ENCODE results near the gene RTEL1. TPM values are rescaled to one million over a fixed set of nuclear protein-coding genes. Genes with fewer than 3 reads are reported as not detected.

Gene RTEL1
- total RNA-seq, 3 donors from 2014 or later (not counting 1 experiment from before 2014, with no cell fraction given): 36.3 to 52.0 (median 40.4) TPM

DNA sequence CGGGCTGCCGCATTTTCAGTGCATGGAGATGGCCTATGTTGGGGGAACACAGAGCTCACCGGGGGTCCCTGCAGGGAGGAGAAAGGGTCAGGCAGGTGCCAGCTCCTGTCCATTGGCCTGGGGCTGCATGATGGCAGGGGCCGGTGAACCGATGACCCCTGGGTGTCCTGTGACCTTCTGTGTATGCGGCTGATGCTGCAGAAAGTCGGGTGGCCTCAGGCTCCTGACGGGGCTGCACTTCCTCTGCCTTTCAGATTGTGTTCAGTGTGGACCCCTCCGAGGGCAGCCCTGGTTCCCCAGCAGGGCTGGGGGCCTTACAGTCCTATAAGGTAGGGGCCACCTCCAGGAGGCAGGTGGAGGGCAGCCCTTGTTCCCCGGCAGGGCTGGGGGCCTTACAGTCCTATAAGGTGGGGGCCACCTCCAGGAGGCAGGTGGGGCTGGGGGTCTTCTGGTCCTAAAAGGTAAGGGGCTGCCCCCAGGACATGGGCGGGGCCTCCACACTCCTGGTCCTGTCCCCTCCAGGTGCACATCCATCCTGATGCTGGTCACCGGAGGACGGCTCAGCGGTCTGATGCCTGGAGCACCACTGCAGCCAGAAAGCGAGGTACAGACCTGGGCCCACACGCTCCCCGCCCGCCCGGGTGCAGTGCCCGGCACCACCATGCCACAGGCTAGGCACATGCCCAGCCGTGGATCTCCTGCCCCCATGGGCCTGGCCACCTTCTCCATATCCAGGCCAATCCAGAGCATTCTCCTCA lies 27.3 kb downstream of the RTEL1 start:
- no peak for TF ChIP-seq CTCF (IDR thresholded peaks at IDR 0.05)
- Mint-ChIP-seq H3K4me1 (no peaks in the 10 kb centered on the region), H3K36me3 (no peaks in the 10 kb centered on the region), H3K4me3 (no peak overlapping the region), H3K27me3 (ENCODE audit: low read depth in 2 of 2) (no peaks in the 10 kb centered on the region), H3K9me3 (no peaks in the 10 kb centered on the region), H3K27ac (no peak overlapping the region)
- intact Hi-C loops (cut with micrococcal nuclease): no loop called here
- Histone ChIP-seq H3K27ac (ENCODE audit: low read length) (no peak overlapping the region), H3K4me1 (ENCODE audit: control insufficient read depth, insufficient read depth, low read length) (peaks cover 24% of the 10 kb centered on the region), H3K27me3 (ENCODE audit: control insufficient read depth, insufficient read depth, low read length) (no peaks in the 10 kb centered on the region), H3K4me3 (ENCODE audit: low read length) (no peak overlapping the region), H3K9me3 (ENCODE audit: control insufficient read depth, insufficient read depth, low read length) (no peaks in the 10 kb centered on the region), H3K36me3 (ENCODE audit: control insufficient read depth, insufficient read depth, low read length) (no peaks in the 10 kb centered on the region)
- WGBS (ENCODE audit: insufficient coverage): 92% methylated on average over 21 of the region's 21 CpGs
- ATAC-seq (no peak), DNase-seq (no peak)

GRCh38 chr20:63686094-63686491 lies 28.0 kb downstream of the RTEL1 start:
- H3K9me3 ChIP-seq (ENCODE audit: control insufficient read depth, insufficient read depth, low read length): no peaks in the 10 kb centered on the region
- H3K27ac ChIP-seq (ENCODE audit: low read length): no peak overlapping the region

DNA sequence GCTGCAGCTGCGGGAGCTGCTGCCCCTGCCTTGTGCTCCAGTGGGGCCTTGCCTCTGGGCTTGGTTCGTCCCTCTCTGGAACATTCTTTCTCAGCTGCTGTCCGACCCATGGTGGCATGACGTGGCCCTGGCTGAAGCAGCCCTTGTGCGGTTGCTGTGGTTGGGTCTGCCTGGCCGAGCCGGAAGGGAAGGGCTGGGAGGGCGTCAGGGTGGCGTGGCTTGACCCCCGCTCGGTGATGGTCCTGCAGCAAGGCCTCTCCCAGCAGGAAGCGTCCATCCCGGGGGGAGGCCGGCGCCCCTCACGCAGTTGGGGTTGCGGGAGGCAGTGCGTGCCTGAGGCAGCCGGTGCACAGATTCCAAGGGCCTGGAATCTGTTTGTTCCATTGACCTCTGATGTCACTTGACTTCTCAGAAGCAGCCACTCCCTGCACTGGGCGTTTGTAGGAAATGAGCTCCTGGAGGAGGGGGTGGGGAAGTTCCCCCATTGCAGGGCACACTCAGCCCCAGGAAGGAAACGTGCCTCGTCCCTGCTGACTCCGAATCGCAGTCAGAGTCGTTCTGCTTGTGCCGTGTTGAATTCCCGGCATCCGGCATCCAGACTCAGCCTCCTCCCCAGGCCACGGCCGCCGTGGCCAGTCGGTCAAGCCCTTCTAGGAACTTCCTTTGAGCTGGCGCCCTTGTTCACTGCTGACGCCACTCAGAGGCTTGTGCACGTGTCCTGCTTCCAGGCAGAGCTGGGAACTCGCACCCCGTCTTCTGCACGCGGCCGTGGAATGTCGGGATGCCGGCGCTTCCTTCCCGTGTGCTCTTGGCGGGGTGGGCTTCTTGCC lies 28.6 kb downstream of the RTEL1 start:
- Mint-ChIP-seq H3K27me3 (ENCODE audit: low read depth in 2 of 2) (no peaks in the 10 kb centered on the region), H3K4me1 (peaks cover 0 to 5% of the 10 kb centered on the region in 2 donors), H3K4me3 (peak overlapping the region; percentile 37), H3K9me3 (no peaks in the 10 kb centered on the region), H3K36me3 (no peaks in the 10 kb centered on the region), H3K27ac (no peak overlapping the region)
- Histone ChIP-seq H3K4me1 (ENCODE audit: control insufficient read depth, insufficient read depth, low read length) (peaks cover 24% of the 10 kb centered on the region), H3K36me3 (ENCODE audit: control insufficient read depth, insufficient read depth, low read length) (no peaks in the 10 kb centered on the region), H3K27ac (ENCODE audit: low read length) (no peak overlapping the region), H3K4me3 (ENCODE audit: low read length) (no peak overlapping the region), H3K27me3 (ENCODE audit: control insufficient read depth, insufficient read depth, low read length) (no peaks in the 10 kb centered on the region), H3K9me3 (ENCODE audit: control insufficient read depth, insufficient read depth, low read length) (no peaks in the 10 kb centered on the region)
- ATAC-seq (peak; percentile 58 to 75 (median 61)), DNase-seq (peak in 1 of 2 donors; percentile 56)
- TF ChIP-seq CTCF (IDR thresholded peaks at IDR 0.05): no peak
- WGBS (ENCODE audit: insufficient coverage): 38% methylated on average over 45 of the region's 45 CpGs
- intact Hi-C loops (cut with micrococcal nuclease): no loop called here

More at GRCh38 chr20:63686094-63686491, 28.0 kb downstream of the RTEL1 start:
- no peaks in the 10 kb centered on the region for H3K9me3 Mint-ChIP-seq
- H3K4me3 ChIP-seq (ENCODE audit: low read length): no peak overlapping the region
- 93% methylated on average over 24 of the region's 24 CpGs for WGBS (ENCODE audit: insufficient coverage)
- H3K27me3 Mint-ChIP-seq (ENCODE audit: low read depth in 2 of 2): no peaks in the 10 kb centered on the region
- no peak for TF ChIP-seq CTCF (IDR thresholded peaks at IDR 0.05)
- H3K4me1 Mint-ChIP-seq: peaks cover 0 to under 1% of the 10 kb centered on the region in 2 donors
- no peaks in the 10 kb centered on the region for H3K36me3 Mint-ChIP-seq
- ATAC-seq (peak in 1 of 3 donors; percentile 3), DNase-seq (no peak)
- H3K4me1 ChIP-seq (ENCODE audit: control insufficient read depth, insufficient read depth, low read length): peaks cover 24% of the 10 kb centered on the region
- no peak overlapping the region for H3K27ac Mint-ChIP-seq
- no peaks in the 10 kb centered on the region for H3K36me3 ChIP-seq (ENCODE audit: control insufficient read depth, insufficient read depth, low read length)
- intact Hi-C loops (cut with micrococcal nuclease): no loop called here
- no peaks in the 10 kb centered on the region for H3K27me3 ChIP-seq (ENCODE audit: control insufficient read depth, insufficient read depth, low read length)
- H3K4me3 Mint-ChIP-seq: peak overlapping the region; percentile 37

Measured in natural killer cell (primary cell).